GM12874 (cell line): ENCODE measurements around the gene COMMD6.

Experiments used
- TF ChIP-seq, protein P1 (sequence below): IDR thresholded peaks from 2 replicates; pipeline ENCODE4 v1.5.1; 2011; ENCODE audit warnings: low read depth, mild to moderate bottlenecking, control low read depth, low read length, moderate library complexity; ENCODE audit not compliant: insufficient read depth

COMMD6 gene

DNA sequence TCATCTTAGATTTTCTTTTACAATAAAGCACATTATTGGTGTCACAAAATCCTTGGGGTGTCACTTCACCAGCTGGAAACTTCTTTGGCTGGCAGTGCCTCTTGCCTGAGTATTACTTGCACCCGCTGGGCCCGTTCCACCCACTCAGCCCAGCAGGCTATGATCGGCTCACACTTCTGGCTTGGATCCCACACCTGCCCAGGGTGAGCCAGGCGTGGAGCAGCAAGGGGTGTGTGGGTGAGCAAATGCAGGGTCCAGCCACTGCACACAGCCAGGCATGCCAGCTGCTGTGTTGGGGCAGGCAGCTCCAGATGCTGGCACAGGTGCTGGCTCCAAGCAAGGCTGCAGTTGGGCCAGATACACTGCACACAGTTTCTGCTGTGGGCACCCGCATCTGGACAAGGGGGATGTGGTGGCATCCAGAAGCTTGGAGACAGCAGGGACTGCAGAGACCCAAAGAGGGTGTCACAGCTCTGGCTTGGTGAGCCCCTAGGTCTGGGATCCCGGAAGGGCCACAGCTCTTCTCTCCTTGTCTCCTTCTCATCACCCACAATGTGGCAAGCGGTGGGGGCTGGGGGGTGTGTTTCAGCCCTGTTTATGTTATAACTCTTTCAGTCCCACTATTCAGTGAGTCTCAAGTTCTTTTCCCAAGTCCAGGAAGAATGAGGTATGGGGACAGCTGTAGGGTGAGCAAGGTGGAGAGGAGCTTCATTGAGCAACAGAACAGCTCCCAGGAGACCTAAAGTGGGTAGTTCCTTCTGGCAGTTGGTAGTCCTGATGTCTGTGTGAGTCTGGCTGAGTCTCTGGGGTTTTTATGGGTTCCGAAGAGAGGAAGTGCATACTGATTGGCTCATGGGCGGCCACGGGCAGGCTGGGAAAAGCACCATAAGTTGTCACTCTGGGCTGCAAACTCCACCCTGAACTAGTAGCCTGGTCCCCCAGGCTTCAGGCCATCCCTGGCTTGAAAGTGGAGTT, 30.3 kb downstream of the COMMD6 start:
- TF ChIP-seq, protein P1, sequence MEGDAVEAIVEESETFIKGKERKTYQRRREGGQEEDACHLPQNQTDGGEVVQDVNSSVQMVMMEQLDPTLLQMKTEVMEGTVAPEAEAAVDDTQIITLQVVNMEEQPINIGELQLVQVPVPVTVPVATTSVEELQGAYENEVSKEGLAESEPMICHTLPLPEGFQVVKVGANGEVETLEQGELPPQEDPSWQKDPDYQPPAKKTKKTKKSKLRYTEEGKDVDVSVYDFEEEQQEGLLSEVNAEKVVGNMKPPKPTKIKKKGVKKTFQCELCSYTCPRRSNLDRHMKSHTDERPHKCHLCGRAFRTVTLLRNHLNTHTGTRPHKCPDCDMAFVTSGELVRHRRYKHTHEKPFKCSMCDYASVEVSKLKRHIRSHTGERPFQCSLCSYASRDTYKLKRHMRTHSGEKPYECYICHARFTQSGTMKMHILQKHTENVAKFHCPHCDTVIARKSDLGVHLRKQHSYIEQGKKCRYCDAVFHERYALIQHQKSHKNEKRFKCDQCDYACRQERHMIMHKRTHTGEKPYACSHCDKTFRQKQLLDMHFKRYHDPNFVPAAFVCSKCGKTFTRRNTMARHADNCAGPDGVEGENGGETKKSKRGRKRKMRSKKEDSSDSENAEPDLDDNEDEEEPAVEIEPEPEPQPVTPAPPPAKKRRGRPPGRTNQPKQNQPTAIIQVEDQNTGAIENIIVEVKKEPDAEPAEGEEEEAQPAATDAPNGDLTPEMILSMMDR, result no peak

DNA sequence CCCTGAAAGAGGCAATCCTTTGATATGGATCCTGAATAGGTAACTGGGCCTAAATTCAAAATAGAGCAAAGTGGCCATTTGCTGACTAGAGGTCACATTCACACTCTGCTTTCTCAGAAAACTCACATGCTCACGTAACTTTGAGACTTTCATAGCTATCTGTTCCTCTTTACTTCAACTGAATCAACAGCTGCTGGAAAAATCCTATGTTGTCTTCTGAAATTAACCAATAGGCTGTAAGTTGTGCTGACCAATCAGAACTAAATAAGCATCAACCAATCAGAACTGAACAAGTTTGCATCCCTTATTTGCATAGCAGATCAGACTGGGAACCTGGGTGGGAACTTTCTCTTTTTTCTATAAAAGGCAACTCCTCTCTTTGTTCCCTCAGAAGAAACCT, 31.6 kb downstream of the COMMD6 start:
- TF ChIP-seq, protein P1, result no peak

DNA sequence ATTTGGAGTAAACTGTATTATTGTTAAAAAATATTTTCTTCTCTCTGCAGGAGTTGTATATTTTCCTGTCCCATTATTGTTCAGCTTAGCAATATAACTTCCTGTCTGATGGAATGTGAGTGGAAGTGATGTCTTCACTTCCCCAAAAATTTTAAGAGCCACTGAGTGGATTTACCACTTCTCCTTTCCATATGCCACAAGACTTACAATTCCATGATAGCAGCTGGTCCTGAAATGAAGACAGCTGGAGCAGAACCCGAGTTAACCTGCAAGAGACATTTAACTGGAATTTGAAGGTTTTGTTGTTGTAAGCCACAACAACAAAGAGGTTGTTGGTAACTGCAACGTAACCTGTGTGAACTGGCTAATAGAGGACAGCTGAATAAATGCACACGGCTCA, 32.3 kb downstream of the COMMD6 start:
- TF ChIP-seq, protein P1, result no peak

DNA sequence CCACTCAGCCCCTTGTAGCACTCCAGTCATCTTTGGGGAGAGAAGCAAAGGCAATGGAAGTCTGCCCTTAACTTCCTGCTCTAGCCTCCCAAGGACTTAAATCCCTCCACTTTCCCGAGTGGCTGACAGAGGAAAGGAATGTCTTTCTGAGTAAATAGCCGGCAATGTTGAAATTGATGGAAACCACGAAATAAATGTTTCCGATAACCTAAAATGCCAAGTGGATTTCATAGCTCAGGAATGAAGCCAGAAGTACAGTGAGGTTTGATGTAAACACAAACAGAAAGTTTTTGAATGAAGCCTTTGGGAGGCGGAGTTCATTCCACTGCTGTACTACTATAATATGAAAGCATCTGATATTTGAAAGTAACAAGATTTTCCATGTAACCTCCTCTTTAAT, 41.7 kb downstream of the COMMD6 start:
- TF ChIP-seq, protein P1, result no peak

DNA sequence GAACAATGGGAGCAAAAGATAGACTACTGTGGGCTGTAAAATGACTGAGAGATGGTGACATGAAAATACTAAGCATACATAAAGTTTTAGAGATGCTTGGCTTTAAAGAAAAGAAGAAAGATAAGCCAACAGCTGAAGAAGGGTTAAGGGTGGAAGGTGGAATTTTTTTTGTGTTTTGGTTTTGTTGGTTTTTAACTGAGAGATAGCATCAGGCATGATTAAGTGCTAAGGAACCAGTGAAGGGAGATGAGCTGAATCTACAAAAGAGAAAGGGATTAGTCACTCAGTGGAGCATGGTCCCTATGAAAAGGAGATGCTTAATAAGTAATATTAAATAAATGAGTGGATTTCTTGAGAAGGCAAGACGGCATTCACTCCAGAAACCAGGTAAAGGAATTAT, 43.1 kb downstream of the COMMD6 start:
- TF ChIP-seq, protein P1, result no peak

DNA sequence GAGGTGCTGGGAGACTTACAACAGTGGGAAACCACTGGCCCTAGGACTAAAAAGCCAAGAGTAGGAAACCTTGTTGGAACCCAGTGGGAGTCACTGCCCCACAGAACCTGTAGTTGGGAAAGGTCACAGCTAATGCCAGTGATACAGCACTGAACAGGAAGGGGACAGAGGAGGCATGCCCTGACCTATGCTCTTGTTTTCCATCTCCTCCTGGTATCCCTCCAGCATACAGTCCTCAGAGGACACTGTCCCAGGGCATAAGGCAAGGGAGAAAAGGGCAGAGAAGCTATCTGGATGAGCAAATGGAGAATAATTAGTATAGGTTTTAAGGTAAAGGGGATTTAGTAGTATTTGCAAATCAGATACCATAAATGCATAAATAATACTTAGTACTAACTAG, 44.5 kb downstream of the COMMD6 start:
- TF ChIP-seq, protein P1, result no peak

DNA sequence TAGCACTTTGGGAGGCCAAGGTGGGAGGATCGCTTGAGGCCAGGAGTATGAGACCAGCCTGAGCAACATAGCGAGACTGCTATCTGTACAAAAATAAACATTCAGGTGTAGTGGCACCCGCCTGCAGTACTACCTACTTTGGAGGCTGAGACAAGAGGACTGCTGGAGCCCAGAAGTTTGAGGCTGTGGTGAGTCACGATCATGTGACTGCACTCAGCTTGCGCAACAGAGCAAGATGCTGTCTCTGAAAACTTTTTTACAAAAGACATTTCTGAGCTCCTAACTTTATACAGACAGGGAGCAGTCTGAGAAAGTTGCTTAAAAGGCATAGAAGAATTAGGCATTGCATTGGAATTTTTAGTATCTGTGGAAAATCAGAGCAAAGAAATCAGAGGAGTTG, 45.3 kb downstream of the COMMD6 start:
- TF ChIP-seq, protein P1, result no peak
